Measurements from ENCODE around the gene PFKP.

- no peak for TF ChIP-seq CTCF (conservative IDR thresholded peaks at IDR 0.05; ENCODE audit: low read length)
- no peak for TF ChIP-seq EZH2phosphoT487 (IDR thresholded peaks at IDR 0.05; ENCODE audit: borderline replicate concordance)
Observed at GRCh38 chr10:3122486-3123205, 55.3 kb downstream of the PFKP start.
